ENCODE results near the gene ZNF616.
"Not testable (repeated sequence)": the region's sequence is repeated elsewhere in the genome, so short reads cannot be mapped to it uniquely, and the experiment has no call there.

ZNF616 gene

DNA sequence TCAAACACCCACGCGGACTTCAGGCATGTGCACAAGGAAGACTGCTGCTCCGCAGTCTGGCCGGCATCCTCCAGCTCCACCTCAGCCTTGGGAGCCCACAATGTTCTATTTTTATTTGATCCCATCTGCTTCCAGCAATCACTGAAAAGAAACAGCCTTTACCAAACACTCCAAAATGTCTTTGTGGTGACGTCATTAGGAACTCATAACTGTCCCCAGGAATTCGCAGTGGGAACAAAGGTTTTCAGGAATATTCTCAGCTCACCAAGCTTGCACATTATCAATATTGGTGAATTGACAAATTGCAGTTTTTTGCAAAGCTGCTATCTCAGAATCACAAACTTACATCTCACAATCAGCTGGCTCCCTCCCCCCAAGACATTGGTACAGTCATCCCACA lies 29.0 kb downstream of the ZNF616 start:
- no peak for DNase-seq (ENCODE audit: low read depth)

DNA sequence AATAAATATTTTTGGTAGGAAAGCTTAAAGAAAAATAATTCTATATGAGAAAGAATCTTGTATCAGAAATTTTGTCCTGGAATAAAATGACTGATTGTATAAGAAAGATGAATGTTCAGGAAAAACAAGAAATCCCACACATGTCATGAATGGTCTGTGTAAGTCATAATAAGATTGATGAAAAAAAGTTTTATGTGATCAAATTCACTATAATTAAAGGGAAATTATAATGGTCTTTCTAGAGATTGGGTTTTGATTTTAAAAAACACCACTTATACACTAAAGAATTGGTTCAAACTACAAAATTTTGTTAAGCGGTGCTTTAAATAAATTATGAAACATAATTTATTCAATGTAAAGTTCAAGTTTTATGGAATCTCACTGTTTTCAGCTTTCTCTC lies 37.0 kb downstream of the ZNF616 start:
- DNase-seq (ENCODE audit: low read depth): no peak

DNA sequence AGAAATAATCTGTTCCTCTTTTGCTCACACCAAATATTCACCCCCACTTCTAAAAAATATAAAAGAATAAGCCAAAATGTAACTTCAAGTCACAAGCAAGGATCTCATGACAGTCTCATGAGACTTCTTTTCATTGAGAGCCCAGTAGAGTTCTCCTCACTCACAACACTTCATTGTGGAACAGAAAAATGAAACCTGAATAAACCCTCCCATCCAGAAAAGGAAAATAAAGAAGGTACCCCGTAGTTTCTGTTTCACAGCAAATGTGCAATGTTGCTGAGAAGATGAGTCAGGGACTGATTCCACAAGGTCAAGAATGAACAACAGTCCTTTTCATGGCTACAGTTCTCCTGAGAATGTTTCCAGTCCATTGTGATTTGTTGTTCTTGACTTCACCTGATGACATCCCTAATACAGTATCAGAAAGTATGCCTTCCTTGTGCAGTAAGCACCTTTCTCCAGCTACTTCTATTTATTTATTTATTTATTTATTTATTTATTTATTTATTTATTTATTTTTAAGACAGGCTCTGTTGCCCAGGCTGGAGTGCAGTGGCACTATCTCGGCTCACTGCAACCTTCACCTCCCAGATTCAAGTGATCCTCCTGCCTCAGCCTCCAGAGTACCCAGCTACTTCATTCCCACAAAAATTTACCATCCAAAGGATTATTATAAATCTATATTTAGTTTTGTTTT lies 37.7 kb downstream of the ZNF616 start:
- no peak for DNase-seq (ENCODE audit: low read depth)

DNA sequence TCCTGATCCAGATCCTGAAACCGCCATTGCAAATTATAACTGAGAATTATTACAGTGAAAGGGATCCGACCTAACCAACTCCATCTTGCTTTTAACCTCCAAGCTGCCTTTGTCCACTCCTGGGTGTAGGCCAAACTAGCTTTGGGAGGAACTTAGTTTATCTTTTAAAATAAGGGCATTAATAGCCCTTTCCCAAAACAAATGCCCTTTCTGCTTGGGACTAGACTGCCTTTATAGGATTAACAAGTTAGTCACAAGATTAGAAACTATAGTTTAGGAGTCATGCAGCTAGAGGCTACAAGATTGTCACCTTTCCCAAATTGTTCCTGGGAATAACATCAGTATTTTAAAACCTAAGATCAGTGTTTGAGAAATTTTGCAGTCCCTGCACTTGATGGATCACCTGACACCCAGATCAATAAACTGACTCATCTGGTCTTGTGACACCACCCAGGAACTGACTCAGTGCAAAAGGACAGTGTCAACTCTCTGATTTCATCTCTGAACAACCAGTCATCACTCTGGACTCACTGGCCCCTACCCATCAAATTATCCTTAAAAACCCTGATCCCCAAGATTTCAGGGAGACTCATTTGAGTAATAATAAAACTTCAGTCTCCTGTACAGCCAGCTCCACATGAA lies 40.1 kb downstream of the ZNF616 start:
- DNase-seq (ENCODE audit: low read depth): no peak

DNA sequence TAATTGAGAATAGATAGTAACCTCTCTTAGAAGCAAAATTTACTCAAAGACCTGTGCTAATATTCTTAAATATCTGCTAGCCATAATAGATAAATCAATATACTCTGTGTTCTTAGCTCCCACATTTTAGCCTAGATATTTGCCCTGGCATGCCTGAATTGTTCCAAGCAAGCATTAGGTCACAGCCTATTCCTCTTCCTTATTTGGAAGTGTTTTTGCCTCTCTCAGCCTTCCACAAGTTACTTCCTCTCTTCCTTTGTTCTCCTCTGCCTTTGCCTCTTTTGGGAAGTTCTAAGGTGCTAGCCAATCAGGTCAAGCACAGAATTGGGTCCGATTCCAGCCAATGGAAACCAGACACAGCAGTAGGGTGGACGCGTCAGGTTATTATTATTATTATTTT lies 43.3 kb downstream of the ZNF616 start:
- not testable (repeated sequence) for DNase-seq (ENCODE audit: low read depth)

DNA sequence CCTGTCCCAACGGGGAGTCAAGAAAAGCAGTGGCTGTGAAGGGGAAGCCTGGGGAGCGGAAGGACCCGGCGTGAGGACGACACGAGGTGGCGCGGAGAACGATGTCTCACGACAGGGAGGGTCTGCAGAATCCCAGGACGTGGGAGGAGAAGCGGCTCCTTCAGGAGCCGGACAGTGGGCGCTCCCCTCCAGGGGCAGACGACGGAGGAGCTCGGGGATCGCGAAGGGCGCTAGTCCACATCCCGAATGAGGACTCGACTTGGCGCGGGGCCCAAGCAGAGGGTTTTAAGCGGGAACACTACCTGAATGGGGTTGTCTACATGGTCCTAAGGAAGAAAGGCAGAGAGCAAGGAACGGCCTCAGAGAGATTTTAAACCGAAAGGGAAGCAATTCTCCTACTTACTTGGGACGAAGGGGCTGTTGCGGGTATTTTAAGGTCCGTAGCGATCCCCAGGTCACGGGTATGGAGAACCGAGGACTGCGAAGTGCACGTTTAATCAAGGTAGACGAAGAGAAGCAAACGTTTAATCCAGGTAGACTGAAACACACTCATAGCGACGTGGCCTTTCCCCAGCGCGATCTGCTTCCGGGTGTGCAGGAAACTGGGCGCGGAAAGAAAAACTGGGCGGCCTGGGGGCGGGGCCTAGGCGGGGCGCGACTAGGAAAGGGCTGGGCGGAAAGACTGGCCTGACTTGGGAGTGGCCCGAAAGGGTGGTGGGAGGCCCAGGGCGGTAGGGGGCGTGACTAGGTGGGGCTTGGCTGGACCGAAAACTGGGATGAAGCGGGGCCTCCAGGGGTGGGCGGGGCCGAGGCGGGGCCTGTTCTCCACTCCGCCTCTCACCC lies 44.3 kb downstream of the ZNF616 start, which contains the start of gene ZNF841:
TSS of gene ZNF841 (minus strand) at position 594 of the 843 bp plus-strand sequence. CDS start 10,964 bp downstream, outside the sequence.
- DNase-seq (ENCODE audit: low read depth): peak; percentile 85

DNA sequence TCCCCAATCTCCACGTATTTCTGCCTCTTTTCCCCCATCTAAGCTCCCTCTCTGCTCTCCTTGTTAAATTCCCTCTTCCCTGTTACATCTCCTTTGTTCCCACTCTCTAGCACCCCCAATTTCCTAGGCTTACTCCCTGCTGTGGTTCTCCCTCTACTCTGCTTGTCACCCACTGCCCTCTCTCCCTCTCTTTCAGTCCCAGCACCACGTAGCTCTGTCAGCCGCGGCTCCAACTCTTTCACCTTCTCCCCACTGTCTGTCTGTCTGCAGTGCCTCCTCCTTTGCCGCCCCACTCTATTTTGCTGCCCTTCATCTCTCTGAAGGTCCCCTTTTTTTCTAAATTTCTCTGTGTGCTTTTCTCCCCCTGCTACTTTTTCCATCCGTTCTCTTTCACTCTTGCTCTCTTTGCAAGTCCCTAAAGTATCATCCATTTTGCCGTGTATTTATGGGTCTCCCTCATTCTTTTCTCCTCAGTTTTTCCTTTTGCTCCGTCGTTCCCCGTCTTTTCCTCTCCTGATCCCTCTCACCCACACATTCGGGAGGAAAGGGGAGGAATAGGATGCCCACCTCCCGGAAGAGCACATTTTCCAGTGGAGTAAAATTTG lies 45.1 kb downstream of the ZNF616 start:
- no peak for DNase-seq (ENCODE audit: low read depth)

DNA sequence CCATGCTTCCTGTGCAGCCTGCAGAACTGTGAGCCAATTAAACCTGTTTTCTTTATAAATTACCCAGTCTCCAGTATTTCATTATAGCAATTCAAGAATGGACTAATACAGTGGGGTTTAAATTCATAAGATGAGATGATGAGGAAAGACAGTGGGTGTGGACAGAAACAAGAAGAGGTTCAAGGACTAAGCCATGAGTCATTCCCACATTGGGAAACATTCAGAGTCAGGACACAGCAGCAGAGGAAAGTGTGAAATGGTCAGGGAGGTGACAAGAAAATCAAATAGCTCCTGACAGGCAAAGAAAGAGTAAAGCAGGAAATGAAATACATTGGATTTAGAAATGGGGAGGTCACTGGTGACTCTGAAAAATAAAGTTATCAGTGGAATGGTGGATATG lies 53.3 kb downstream of the ZNF616 start:
- DNase-seq (ENCODE audit: low read depth): no peak

DNA sequence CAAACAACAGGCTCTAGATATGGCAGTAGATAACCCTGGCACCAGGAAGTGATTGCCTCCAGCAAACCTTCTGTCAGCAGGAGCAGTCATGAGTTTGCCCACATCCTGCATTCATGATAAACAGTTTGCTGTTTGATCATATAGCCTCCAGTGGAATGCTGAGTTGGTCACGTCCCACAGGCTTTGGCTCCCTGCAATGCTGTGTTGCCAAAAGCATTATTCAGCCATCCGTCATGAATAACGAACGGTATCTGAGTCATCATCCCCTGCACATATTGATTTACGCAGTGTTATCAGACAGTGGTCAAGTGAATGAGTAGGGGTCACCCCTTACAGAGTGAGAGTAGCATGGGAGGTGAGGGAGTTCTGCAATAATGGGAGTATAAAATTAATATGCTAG lies 69.2 kb downstream of the ZNF616 start:
- DNase-seq (ENCODE audit: low read depth): no peak

DNA sequence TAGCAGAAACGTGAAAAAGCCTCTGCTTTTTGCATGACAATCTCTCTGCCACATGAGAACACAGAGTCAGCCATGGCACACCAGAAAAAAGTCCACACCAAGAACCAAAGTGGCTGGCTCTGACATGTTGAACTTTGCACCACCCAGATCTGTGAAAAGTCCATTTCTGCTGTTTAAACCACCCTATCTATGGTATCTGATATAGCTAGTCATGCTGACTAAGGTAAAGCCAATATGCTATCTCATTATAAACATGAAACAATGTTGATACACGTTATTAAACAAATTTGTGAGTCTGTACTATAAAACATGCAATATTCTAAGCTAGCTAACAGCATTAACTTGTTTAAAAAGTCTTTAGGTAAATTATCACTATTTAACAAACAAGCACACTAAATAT lies 70.1 kb downstream of the ZNF616 start:
- DNase-seq (ENCODE audit: low read depth): no peak

DNA sequence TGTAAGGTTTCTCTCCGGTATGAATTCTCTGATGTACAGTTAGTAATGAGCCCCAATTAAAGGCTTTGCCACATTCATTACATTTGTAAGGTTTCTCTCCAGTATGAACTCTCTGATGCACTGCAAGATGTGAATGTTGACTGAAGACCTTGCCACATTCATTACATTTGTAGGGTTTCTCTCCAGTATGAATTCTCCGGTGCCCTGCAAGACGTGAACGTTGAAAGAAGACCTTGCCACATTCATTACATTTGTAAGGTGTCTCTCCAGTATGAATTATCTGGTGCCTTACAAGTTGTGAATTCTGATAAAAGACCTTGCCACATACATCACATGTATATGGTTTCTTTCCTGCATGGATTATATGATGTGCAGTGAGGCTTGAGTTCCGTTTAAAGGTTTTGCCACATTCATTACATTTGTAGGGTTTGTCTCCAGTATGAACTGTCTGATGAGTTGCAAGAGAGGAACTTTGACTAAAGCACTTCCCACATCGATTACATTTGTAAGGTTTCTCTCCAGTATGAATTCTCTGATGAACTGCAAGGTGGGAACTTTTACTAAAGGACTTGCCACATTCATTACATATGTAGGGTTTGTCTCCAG lies 73.4 kb downstream of the ZNF616 start:
- DNase-seq (ENCODE audit: low read depth): no peak

DNA sequence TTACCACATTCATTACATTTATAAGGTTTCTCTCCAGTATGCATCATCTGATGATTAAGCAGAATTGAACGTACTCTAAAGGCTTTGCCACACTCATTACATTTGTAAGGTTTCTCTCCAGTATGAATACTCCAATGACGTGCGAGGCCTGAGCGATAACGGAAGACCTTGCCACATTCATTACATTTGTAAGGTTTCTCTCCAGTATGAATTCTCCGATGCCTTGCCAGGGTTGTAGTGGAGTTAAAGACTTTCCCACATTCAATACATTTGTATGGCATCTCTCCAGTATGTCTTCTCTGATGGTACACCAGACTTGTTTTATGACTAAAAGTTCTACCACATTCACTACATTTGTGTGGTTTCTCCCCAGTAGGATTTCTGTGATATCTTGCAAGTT lies 74.3 kb downstream of the ZNF616 start:
- no peak for DNase-seq (ENCODE audit: low read depth)
